HepG2 (cell line): ENCODE results near the gene B3GNT9. TPM values are rescaled to one million over a fixed set of nuclear protein-coding genes. Genes with fewer than 3 reads are reported as not detected.

ENCODE experiments used
- ATF7 ChIP-seq, 2 experiments: fragments of 450-650 bp in 1 of 2; sonication (generic) in 1 of 2; formaldehyde crosslinking in 1 of 2; IDR thresholded peaks; 2 replicates each; pipeline versions ENCODE4 v1.4.0 to v1.6.1; 2016 to 2020; ENCODE audit warnings: antibody characterized with exemption in 1 of 2, mild to moderate bottlenecking in 1 of 2, missing genetic modification reagents in 1 of 2
- ATF7-NPFF ChIP-seq: sonication (generic); formaldehyde crosslinking; IDR thresholded peaks from 2 replicates; pipeline ENCODE4 v1.8.1; 2023; ENCODE audit warnings: mild to moderate bottlenecking, low read depth, missing genetic modification reagents, moderate library complexity
- CBX2 ChIP-seq, 2 experiments: fragments of 200-600 bp in 1 of 2; sonication (generic); formaldehyde crosslinking in 1 of 2; IDR thresholded peaks; 2 replicates each; pipeline versions ENCODE4 v1.7.0 to v1.8.1; 2018 to 2022; ENCODE audit warnings: low read depth in 2 of 2, low read length in 1 of 2, mild to moderate bottlenecking in 1 of 2, missing genetic modification reagents in 1 of 2
- GRHL1 ChIP-seq: sonication (generic); formaldehyde crosslinking; conservative IDR thresholded peaks from 2 replicates; pipeline ENCODE4 v1.8.0; 2022; ENCODE audit warnings: missing genetic modification reagents
- IRF1 ChIP-seq: sonication (generic); formaldehyde crosslinking; IDR thresholded peaks from 2 replicates; pipeline ENCODE4 v1.4.0; 2020; ENCODE audit warnings: low read depth, mild to moderate bottlenecking, missing genetic modification reagents
- KAT7 ChIP-seq: IDR thresholded peaks from 2 replicates; pipeline ENCODE4 v1.6.1; 2018; ENCODE audit warnings: borderline replicate concordance, missing compliant biosample characterization
- LRRFIP1 ChIP-seq: sonication (generic); formaldehyde crosslinking; conservative IDR thresholded peaks from 2 replicates; pipeline ENCODE4 v1.4.0; 2020; ENCODE audit warnings: missing genetic modification reagents
- MXD3 ChIP-seq: IDR thresholded peaks from 2 replicates; pipeline ENCODE4 v1.6.1; 2016; ENCODE audit warnings: mild to moderate bottlenecking, missing biosample characterization, missing genetic modification reagents
- PAX8 ChIP-seq: sonication (generic); formaldehyde crosslinking; IDR thresholded peaks from 2 replicates; pipeline ENCODE4 v1.8.0; 2022; ENCODE audit warnings: mild to moderate bottlenecking, missing genetic modification reagents, borderline replicate concordance
- POLR2AphosphoS2 ChIP-seq: IDR thresholded peaks from 2 replicates; pipeline ENCODE4 v1.6.1; 2011; ENCODE audit warnings: low read depth, low read length, improper control_type of control experiment
- SMAD9 ChIP-seq: sonication (generic); formaldehyde crosslinking; IDR thresholded peaks from 2 replicates; pipeline ENCODE4 v1.5.1; 2020; ENCODE audit warnings: mild to moderate bottlenecking, missing genetic modification reagents
- SMC3 ChIP-seq: IDR thresholded peaks from 2 replicates; pipeline ENCODE4 v1.6.1; 2011; ENCODE audit warnings: low read length, improper control_type of control experiment
- ZBTB38 ChIP-seq: sonication (generic); formaldehyde crosslinking; IDR thresholded peaks from 2 replicates; pipeline ENCODE4 v1.5.1; 2020; ENCODE audit warnings: mild to moderate bottlenecking, missing genetic modification reagents
- ZBTB4 ChIP-seq: sonication (generic); formaldehyde crosslinking; IDR thresholded peaks from 2 replicates; pipeline ENCODE4 v1.4.0; 2020; ENCODE audit warnings: missing genetic modification reagents, mild to moderate bottlenecking, borderline replicate concordance
- ZFP90 ChIP-seq: sonication (generic); formaldehyde crosslinking; IDR thresholded peaks from 2 replicates; pipeline ENCODE4 v1.8.0; 2022; ENCODE audit warnings: missing genetic modification reagents, mild to moderate bottlenecking, inconsistent platforms, borderline replicate concordance
- ZKSCAN1 ChIP-seq: fragments of 150-350 bp; IDR thresholded peaks from 2 replicates; pipeline ENCODE4 v1.6.1; 2014; ENCODE audit warnings: low read length
- ZNF180 ChIP-seq: sonication (generic); formaldehyde crosslinking; IDR thresholded peaks from 2 replicates; pipeline ENCODE4 v1.4.0; 2020; ENCODE audit warnings: low read depth, missing genetic modification reagents, borderline replicate concordance
- ZNF383 ChIP-seq: sonication (generic); formaldehyde crosslinking; IDR thresholded peaks from 2 replicates; pipeline ENCODE4 v1.4.0; 2020; ENCODE audit warnings: missing genetic modification reagents, mild to moderate bottlenecking, borderline replicate concordance
- ZNF484 ChIP-seq: sonication (generic); formaldehyde crosslinking; IDR thresholded peaks from 2 replicates; pipeline ENCODE4 v1.5.1; 2020; ENCODE audit warnings: mild to moderate bottlenecking, low read depth, missing genetic modification reagents, borderline replicate concordance
- ZNF557 ChIP-seq: sonication (generic); formaldehyde crosslinking; IDR thresholded peaks from 2 replicates; pipeline ENCODE4 v1.4.0; 2020; ENCODE audit warnings: missing genetic modification reagents
- polyA plus RNA-seq, 8 experiments: library from polyadenylated mRNA; depleted of rRNA in 3 of 8; stranded (reverse) in 7 of 8; unstranded in 1 of 8; fragments of >200 nt; fragmentation: Illumina TruSeq in 4 of 8; extraction: Trizol in 4 of 8; gene quantifications; 2 replicates each; pipeline versions ENCODE4 v1.2.1 to v1.2.3, GENCODE V29; 2011 to 2016; ENCODE audit warnings: low read depth in 4 of 8, missing spikeins in 1 of 8, mixed read lengths in 1 of 8; ENCODE audit not compliant: insufficient read depth in 1 of 8
- total RNA-seq, 5 experiments: library from RNA; depleted of rRNA; stranded (reverse); fragments of >200 nt; fragmentation: Illumina TruSeq; extraction: Trizol; gene quantifications; 2 replicates each; pipeline ENCODE4 v1.2.3, GENCODE V29; 2016; ENCODE audit warnings: low read depth in 1 of 5

Gene B3GNT9
- total and polyA plus RNA-seq, 2 of the 13 experiments (the other 11 are each of a cell fraction or from before 2014, with no cell fraction given), result 1.5 to 3.1 TPM

GRCh38 chr16:67108931-67109406 is 41.8 kb downstream of the B3GNT9 start (continued):
- TF ChIP-seq GRHL1 (CRISPR knock-in tag) (no peak), ZNF557 (0 out of 2 replicates have a peak, but pooled peaks have one; percentile 46), IRF1 (CRISPR knock-in tag) (peak; percentile 58; the same call in 1 of the 2 replicates), ZKSCAN1 (no peak), CBX2 (IDR thresholded peaks at IDR 0.05; ENCODE audit: low read depth, low read length) (no peak), CBX2 (CRISPR knock-in tag; IDR thresholded peaks at IDR 0.05; ENCODE audit: low read depth) (no peak), LRRFIP1 (0 out of 2 replicates have a peak, but pooled peaks have one; percentile 2), MXD3 (CRISPR knock-in tag) (no peak), PAX8 (CRISPR knock-in tag) (0 out of 2 replicates have a peak, but pooled peaks have one; percentile 14), ZBTB38 (CRISPR knock-in tag) (peak; percentile 96), ZNF484 (CRISPR knock-in tag) (0 out of 2 replicates have a peak, but pooled peaks have one; percentile 38), ZNF383 (peak; percentile 94; the same call in 1 of the 2 replicates), ATF7 (IDR thresholded peaks at IDR 0.05) (no peak), ATF7 (CRISPR knock-in tag; IDR thresholded peaks at IDR 0.05) (peak; percentile 68; the same call in 1 of the 2 replicates), KAT7 (CRISPR knock-in tag) (no peak), SMAD9 (CRISPR knock-in tag) (no peak), SMC3 (no peak), ZFP90 (CRISPR knock-in tag) (peak; percentile 79; the same call in 1 of the 2 replicates), ZBTB4 (CRISPR knock-in tag) (no peak), POLR2AphosphoS2 (no peak), ATF7-NPFF (no peak), ZNF180 (CRISPR knock-in tag) (0 out of 2 replicates have a peak, but pooled peaks have one; percentile 10)
